CD4-positive, alpha-beta T cell treated with Interleukin-15 for 1 hour (primary cell): ENCODE data around the gene TFR2.

Experiments
- DNase-seq: peaks from one replicate; pipeline ENCODE4 v3.0.0-alpha.2; 2020

TFR2 gene

DNA sequence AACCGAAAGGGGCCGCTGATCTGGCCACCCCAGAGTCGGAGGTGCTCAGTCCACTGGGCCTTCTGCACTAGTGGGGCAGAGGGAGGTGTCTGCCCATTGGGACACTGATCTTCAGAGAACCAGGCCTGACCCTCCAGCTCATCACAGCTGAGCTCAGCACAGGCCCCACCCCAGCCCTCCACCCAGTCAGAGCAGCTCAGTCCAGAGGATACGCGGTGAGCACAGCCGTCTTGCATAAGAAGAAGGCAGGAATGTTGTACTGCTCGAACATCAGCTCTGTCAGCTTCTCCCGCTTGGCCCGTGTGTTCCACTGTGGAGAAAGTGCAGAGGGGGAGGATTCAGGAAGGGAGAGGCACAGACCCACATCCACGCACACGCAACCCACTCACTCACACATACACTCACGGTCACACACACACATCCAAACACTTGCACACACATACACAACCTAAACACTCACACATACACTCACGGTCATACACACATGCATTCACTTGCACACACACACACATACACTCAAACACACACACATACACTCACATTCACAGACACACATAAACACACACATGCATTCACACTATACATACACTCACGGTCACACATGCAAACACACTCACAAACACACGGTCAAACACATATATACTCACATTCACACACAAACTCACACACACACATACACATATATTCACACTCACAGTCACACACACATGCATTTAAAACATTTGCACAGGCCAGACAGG, 8.6 kb upstream of the TFR2 start:
- no peak for DNase-seq

GRCh38 chr7:100642534-100642907, 1.2 kb upstream of the TFR2 start:
- DNase-seq, result peak; percentile 66

DNA sequence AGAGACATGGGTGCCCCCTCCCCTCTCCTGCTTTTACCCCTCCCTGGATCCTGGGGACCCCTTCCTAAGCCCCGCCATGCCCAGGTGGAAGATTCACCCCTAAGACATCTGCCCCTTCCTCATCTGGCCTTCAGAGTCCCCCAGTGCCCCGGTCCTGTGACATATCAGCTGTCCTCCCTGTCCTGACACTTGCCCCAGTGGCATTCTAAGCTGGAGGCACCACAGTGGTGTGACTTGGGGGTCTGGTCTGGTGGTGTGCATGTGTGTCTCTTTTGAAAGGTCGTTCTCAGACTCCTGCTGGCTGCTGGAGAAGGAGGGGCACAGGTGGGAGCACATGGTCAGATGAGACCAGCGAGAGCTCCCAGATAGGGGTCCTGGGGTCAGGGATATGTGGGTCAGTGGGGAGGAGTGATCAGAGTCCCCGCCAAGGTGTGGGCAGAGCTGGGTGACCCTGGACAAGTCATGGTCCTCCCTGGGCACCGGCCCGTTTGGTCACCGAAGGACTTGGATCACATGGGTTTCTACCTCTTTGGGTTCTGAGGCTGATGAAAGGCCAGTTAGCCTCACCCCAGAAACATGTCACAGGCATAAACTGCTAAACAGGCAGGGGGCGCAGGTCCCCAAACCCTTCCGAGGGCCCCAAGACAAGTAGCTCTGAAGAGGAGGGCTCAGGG, 645 bp upstream of the TFR2 start:
- no peak for DNase-seq

DNA sequence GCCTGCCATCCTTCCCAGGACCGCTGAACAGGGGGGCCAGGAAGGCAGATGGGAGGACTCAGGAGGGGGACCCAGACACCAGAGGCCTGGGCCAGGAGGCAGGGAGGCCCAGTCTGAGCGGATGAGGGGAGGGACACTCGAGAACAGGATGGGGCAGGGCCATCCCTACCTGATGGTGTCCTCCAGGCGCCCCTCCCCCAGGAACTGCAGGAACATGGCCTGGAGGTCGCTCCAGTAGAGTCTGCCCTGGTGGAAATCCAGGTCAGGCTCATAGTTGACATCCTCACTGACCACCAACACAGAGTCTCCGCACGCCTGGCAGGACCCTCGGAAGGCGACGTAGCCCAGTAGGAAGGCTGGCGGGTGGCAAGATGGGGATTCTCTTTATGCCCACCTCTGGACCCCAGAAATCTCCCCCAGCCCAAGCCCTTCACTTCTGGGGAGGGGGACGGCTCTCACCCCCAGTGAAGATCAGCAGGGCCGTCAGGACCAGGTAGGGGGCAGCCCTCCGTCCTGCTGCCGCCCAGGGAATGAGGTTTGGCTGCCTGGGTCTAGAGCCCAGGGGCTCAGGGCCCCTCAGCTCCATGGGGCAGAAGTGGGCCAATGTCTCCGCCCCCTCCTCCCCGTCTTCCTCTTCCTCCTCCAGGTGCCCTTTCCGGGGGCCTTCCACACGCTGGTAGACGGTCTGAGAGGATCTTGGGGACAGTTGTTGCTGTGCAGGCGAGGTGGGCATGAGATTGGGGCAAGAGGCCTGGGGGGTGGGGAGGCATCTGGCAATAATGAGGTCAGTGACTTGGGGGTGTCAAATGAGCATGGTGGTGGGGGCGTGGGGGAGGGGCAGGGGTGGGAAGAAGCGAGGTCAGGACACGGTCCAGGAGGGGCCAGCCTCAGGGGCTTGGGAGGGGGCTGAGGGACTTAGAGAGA, 573 bp downstream of the TFR2 start:
- DNase-seq, result no peak

GRCh38 chr7:100639995-100640516, 1.3 kb downstream of the TFR2 start:
- no peak for DNase-seq

GRCh38 chr7:100632951-100633717, 8.2 kb downstream of the TFR2 start:
- peak; percentile 60 for DNase-seq

DNA sequence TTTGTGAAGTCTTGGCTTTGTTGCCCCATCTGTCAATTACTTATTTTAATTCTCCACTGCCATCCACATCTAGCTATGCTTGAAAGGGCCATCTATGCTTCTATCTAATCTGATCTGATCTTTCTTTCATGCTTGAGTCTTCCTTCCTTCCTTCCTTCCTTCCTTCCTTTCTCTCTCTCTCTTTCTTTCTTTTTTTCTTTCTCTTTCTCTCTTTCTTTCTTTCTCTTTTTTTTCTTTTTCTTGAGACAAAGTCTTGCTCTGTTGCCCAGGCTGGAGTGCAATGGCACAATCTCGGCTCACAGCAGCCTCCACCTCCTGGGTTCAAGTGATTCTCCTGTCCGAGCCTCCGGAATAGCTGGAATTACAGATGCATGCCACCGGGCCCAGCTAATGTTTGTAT, 11.3 kb downstream of the TFR2 start:
- DNase-seq, result no peak

- DNase-seq, result no peak
Observed at GRCh38 chr7:100629117-100629716, 12.1 kb downstream of the TFR2 start.

GRCh38 chr7:100627238-100627549, 14.2 kb downstream of the TFR2 start:
- no peak for DNase-seq

DNA sequence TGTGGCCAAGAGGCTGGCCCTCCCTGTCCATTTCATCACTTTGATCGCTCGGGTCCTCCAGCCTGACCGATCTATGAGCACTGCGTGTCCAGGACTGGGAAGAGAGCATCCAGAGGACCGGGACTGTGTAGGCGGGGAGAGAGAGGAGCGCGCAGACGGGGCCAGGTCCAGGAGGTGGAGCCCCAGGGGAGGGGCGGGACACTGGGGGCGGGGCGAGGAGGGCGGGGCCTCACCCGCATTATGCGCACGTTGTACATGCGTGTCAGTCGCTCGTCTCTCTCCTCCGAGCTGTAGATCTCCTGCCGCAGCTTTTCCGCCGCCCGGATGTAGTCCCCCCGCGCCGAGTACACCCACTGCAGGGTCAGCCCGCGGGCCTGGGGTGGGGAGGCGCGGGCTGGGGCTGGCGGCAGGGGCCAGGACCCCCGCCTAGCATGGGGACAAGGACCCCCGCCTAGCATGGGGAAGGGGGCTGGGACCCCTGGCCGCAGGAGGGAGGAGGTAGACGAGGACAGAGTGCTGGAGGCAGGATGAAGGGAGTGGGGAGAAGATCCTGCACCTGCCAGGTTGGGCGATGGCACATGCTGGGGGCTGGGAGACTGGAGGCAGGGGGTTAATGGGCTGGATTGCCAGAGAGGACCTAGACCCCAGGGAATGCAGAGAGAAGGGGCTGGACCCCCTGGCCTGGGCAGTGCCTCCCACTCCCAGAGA, 14.7 kb downstream of the TFR2 start:
- DNase-seq, result peak; percentile 91

DNA sequence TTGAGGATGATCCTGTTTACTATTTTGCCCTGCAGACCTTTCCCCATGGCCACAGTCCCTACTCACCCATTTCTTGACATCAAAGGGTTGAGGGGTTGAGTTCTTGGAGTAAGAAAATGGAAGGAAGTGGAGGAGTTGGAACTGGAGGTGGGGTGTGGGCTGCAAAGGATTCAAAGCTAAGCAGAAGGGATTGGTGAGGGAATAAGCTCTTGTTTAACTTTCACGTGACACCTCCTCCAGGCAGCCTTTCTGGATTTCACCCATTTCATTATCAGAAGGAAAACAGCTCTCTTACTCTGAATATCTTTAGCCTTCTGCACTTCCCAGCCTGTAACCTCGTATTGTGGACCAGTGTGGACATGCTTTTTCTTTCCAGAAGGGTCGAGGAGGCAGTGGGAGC, 15.3 kb downstream of the TFR2 start:
- DNase-seq, result no peak

DNA sequence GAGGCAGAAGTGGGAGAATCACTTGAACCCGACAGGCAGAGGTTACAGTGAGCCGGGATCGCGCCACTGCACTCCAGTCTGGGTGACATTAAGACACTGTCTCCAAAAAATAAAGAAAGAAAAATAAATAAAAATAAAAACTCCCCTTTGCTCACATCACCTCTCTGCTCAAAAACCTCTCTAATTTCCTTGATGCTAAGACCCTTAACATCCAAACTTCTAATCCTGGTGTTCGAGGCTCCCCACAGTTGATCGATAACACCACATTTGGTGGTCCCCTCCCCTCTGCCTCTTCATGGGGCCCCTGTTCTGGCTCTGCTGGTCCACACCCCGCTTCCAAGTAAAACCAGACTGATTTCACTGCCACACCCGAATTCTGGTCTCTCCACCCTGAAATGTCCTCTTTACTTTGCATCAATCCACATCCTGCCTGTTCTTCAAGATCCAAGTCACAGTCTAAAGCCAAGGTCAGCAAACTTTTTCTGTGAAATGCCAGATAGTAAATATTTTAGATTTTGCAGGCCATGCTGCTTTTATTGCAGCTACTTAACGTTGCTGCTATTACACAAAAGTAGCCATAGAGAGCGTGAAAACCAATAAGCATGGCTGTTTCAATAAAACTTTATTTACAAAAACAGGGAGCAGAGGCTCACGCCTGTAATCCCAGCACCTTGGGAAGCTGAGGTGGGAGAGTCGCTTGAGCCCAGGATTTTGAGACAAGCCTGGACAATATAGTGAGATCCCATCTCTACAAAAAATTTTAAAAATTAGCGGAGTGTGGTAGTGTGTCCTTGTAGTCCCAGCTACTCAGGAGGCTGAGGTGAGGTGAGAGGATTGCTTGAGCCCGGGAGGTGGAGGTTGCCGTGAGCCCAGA, 17.2 kb downstream of the TFR2 start:
- DNase-seq, result no peak

GRCh38 chr7:100621554-100621953, 19.8 kb downstream of the TFR2 start:
- DNase-seq, result no peak

DNA sequence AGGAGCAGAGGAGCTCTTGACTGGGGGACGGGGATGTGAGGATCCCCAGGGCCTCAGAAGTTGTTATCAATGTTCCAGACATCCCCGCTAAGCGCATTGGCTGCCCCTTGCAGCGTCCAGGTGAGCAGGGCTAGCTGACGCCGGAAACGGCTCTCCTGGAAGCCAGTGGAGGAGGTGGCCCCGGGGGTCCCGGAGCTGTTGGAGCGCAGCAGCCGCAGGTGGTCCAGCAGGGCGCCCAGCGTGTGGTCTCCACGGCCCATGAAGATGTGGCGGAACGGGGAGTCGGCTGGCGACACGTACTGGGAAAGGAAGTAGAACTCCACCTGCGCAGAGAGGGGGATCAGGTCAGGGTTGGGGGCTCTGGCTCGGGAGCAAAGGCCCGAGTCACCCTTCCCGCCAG, 20.5 kb downstream of the TFR2 start:
- DNase-seq, result no peak

DNA sequence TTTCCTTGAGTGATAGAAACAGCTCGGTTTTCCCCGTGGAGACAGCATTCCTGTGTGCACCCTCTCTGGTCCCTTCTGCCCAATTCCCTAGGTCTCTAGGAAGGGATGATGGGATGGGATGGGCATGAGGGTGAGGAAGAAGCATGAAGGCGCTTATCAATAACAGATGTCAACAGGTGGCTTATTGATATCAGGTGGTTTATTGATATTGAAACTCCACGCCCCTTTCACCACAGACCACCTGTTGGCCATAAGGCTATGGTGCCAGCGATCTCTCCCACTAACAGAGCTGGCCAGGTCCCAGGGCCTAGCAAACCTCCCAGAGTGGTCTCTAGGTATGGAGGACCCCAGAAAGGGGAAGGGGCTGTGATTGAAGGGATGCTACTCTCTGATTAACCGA, 21.1 kb downstream of the TFR2 start:
- DNase-seq, result no peak

GRCh38 chr7:100614308-100614861, 27.0 kb downstream of the TFR2 start:
- DNase-seq, result no peak

DNA sequence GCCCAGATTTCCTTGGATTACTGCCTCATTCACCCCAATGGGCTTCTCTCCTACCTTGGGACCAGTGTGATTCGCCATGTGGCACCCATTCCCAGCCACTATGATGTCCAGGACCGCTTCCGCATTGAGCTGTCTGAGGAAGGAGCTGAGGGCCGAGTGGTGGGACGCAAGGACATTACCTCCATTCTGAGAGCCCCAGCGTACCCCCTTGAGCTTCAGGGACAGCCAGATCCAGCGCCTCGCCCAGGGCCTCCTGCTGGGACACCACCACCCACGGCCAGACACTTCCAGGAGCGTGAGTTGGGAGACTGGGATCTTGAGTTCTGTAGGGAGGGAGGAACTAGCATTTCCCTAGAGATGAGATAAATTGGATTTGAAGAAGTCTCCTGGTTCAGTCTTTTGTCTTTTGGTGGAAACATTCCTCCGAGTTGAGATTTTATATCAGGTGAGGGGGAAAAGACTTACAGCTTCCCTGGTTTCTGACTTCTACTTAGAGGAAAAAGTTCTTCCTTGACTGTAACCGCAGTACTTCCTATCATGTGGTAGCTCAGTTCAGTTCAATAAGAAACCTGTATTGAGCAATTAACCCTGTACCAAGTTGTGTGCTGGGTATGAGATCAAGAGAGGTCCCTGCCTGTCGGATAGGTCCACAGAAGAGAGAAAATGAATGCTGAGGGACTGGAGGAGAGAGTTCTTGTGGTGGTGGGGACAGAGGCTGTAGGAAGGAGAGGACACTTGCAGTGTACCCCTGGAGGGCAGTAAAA, 27.8 kb downstream of the TFR2 start:
- no peak for DNase-seq

- no peak for DNase-seq
Observed at GRCh38 chr7:100612730-100613390, 28.5 kb downstream of the TFR2 start.
